ENCODE data around the gene SPINT2.
A peak's percentile ranks its signal among the peaks of the same experiment; 100 is the strongest.

SPINT2 gene

DNA sequence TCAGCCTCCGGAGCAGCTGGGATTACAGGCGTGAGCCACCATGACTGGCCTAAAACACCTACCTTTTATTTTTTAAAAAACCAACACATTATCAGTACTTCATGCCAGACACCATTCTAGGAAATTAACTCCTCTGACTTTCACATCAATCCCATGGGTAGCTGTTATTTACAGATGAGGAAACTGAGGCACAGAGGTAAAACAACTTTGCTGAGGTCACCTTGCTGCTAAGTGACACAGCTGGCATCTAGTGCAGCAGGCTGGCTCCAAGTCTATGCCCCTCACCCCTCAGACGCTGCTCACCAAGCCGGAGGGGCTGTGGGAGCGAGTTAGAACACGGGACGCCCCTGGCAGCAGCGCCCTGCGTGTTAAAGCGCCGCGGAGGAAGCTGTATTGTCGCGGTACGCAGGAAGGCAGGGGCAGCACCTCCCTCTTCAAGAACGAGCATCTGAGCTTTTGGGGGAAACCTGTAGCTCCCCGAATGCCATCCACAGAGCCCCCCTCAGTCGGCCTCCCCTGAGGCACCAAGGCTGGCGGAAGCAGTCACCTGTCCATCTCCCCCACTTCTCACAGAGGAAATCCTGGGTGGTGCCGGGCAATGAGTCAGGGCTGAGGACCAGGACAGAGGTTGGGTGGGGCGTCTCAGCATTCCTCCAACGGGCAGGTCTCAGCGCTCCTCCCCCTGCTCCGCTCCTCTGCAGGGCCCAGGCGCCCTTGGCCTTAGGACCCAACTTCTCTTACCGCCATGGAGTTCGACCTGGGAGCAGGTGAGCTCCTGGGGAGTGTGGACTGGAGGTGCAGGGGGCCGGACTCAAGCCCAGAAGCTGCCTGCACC, 39.4 kb downstream of the SPINT2 start, which contains the start of gene C19orf33:
Gene C19orf33, plus strand, starts transcription at position 735 of the 835 bp plus-strand sequence. Its CDS starts 11 bp downstream, at position 746.
- DNase-seq: no peak

DNA sequence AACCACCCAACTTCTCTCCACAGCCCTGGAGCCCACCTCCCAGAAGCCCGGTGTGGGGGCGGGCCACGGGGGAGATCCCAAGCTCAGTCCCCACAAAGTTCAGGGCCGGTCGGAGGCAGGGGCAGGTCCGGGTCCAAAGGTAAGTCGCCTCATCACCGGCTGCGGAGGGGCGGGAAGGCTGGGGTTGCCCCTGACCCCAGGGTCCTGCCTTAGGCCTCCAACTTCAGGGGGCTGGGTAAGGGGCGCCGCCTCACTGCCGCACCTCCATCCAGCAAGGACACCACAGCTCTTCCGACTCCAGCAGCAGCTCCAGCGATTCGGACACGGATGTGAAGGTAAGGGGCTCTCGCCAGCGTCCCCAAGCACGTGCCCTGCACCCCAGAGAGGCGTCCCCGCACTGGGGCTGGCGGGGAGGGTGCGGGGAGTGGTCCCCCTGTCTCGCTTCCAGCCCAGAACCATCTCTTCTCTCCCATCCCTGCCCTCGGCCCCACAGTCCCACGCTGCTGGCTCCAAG, 40.0 kb downstream of the SPINT2 start:
- DNase-seq: no peak

DNA sequence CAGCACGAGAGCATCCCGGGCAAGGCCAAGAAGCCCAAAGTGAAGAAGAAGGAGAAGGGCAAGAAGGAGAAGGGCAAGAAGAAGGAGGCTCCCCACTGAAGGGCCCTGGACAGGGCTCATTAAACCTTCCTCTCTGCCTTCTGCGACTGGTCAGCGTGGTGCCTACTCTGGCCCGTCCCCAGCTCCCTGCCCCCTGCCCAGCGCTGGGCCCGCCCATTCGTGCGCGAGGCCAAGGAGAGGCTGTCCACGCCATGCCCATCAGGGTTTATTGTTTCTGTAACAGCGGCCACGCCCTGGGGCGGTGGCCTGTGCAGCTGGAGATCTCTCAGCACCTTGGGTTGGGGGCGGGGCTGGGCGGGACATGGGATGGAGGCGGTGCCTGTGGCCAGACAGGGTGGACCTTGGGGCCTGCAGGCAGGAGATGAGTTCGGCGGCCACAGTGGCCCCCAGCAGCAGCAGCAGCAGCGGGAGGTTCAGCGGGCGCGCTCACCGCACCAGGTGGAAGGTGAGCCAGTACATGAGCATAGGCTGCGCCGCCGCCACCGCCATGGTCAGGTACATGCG, 40.6 kb downstream of the SPINT2 start:
- DNase-seq: no peak

DNA sequence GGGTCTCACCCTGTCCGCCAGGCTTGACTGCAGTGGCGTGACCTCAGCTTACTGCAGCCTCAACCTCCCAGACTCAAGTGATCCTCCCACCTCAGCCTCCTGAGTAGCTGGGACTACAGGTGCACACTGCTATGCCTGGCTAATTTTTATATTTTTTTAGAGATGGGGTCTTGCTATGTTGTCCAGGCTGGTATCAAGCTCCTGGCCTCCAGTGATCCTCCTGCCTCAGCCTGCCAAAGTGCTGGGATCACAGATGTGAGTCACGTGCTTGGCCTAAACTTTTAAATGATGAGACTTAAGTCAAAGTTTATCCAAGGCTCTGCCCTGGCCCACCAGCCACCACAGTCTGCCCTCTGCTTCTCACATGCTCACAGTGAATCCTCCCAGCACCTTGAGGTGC, 41.9 kb downstream of the SPINT2 start:
- no peak for DNase-seq

DNA sequence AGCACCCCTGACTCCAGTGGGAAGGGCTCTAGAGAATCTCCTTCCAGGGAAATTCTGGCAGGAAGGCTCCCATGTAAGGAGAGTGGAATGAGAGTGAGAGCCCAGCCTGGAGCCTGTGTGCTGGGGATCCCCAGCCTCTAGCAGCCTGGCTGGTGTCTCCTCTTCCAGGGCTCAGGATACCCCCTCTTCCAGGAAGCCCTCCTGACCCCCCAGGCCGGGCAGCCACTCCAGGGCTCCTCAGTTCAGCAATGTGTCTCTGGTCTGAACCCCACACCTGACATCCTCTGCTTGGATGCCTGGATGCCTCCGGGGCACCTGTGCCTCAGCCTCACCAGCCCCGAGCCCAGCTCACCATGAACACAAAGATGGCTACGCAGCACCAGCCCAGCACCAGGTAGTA, 42.7 kb downstream of the SPINT2 start:
- DNase-seq: no peak

DNA sequence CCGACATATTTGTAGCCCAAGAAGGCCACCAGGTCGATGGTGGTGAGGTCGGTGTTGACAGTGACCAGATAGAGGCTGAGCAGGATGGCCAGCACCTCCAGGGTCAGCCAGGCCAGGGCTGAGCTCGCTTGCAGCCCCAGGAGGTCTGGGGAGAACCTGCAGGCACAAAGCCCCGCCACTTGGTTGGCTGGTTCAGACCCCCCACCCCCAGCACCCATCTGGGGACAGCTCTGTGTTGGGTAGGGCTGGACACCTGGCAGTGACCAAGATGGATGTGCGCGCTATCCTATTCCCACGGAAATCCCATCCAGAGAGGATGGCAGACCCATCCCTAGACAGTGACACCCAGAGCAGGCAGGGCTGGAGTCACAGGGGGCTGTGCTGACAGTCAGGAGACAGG, 43.2 kb downstream of the SPINT2 start:
- DNase-seq: no peak

DNA sequence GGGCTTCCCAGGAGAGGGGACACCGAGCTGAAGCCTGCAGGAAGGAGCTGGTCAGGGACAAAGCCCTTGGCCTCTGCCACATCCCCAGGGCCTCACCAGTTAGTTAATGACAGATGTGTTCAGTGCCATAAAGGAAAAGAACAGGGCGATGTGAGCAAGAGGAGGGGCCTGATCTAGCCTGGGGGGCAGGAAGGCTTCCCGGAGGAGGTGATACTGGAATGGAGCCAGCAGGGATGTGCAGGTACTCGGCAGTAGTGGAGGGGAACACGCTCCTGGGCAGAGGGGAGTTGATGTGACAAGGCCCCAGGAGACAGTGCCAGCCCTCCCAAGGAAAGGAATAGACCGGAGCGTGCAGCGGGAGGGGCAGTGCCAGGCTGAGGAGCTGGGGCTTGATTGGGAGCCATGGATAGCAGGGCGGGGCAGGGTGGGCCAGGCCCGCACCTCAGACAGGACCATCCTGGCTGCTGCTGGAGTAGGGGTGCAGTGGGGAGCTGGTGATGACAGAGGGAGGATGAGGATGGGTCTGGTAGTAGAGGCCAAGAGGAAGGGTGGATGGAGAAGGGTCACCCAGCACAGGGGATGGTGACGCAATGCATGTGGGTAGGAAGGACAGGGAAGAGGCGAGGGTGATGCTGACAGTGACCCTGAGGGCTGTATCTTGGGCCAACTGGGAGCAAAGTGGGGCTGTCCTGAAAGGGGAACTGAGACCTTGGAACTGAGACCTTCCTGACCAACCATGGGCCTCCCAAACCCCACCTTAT, 43.8 kb downstream of the SPINT2 start:
- DNase-seq: no peak

DNA sequence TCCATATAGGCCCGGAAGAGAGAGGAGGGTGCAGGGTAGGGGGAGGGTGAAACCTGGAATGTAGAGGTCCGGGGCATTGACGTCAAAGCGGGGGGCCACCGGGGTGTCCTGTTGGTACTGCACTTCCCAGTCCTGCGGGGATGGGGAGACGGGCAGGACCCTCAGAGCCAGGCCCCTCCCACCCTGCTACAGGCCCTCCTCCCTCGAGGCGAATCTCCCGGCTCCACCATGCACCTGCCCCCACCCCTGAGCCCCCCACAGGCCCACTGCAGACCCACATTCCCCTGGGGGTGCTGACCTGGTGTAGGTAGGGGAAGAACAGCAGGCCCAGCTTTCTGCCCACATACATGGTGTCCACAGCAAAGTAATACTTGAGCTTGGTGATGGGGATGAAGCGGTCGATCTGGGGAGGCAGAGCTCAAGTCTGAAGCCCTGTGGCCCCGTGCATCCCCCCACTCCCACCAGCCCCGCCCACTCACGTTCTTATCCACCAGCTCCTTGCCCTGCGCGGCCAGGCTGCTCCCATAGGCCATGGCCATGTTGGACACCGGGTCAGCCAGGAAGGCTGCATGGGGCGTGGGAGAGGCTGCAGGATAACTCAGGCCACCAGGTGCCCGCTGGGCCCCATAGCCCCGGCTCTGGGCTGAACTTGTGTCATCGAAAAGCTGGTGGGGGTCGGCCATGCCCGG, 44.7 kb downstream of the SPINT2 start:
- no peak for DNase-seq

DNA sequence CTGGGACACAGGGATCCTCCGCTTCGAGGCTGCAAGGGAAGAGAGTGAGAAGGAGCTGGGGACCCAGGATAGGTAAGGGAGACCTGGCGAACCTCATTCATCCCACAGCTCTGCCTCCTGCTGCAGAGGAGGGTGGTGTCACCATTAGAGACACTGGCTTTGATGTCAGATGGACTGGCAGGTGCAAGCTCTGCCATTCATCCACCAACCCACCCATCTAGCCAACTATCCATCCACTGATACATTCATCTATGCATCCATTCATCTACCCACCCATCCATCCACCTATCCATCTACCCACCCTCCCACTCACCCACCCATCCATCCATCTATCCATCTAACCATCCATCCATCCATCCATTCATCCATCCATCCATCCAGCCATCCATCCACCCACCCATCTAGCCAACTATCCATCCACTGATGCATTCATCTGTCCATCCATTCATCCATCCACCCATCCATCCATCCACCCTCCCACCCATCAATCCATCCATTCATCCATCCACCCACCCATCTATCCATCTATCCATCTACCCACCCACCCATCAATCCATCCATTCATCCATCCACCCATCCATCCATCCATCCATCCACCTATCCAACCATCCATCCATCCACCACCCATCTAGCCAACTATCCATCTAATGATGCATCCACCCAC, 45.4 kb downstream of the SPINT2 start:
- no peak for DNase-seq

DNA sequence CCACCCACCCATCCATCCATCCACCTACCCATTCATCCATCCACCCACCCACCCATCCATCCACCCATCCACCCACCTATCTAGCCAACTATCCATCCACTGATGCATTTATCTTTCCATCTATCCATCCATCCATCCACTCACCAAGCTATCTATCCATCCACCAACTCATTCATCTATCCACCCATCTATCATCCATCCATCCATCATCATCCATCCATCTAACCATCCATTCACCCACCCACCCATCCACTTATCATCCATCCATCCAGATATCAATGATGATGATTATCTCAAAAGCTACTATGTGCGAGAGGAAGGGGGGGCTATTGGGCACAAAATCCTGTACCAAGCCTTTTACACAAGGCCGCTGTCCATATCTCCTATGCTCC, 45.9 kb downstream of the SPINT2 start:
- DNase-seq: no peak

DNA sequence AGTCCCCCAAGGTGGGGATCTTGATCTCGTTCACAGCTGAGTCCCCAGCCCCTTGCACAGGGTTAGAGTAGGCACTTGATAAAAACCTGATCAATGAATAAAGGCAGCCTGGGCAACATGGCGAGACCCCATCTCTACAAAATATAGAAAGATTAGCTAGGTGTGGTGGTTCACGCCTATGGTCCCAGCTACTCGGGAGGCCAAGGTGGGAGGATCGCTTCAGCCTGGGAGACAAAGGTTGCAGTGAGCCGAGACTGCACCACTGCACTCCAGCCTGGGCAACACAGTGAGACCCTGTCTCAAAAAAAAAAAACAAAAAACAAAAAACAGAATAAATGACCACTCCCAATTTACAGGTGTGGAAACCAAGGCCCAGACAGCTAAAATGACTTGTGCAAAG, 46.6 kb downstream of the SPINT2 start:
- DNase-seq: no peak

DNA sequence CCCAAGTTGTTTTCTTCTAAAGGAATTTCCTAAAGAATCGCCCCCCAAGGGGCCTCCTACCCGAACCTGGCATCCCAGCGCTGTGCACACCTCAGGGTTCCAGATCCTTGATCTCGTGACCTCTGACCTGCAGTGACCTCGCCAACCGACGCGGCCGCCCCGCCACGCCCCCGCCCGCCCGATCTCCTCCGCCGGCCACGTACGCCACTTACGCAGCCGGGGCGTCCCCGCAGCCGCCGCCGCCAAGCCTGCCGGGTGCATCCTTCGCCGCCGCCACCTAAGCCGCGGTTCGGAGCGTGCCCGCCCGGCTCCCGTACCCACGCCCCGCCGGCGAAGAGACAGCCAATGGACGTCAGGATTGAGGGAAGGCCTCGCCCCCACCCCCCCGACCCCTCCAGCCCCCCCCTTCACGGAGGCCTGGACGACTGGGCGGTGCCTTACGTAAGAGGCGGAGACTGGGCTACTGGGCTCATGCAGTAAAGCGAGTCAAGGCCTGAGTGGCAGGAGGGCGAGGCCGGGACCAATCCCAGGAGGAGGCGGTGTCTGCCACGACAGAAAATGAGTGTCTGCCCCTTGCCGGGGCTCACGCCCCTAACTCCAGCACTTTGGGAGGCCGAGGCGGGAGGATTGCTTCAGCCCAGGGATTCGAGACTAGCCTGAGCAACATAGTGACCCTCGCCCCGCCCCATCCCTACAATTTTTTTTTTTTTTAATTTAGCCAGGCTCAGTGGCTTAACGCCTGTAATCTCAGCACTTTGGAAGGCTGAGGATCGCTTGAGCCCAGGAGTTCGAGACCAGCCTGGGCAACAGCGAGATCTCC, 51.5 kb downstream of the SPINT2 start, which contains the start of gene YIF1B:
Gene YIF1B, minus strand, starts transcription at position 291 of the 820 bp plus-strand sequence. Its CDS starts 30 bp downstream, at position 261.
- peak; percentile 98 for DNase-seq

DNA sequence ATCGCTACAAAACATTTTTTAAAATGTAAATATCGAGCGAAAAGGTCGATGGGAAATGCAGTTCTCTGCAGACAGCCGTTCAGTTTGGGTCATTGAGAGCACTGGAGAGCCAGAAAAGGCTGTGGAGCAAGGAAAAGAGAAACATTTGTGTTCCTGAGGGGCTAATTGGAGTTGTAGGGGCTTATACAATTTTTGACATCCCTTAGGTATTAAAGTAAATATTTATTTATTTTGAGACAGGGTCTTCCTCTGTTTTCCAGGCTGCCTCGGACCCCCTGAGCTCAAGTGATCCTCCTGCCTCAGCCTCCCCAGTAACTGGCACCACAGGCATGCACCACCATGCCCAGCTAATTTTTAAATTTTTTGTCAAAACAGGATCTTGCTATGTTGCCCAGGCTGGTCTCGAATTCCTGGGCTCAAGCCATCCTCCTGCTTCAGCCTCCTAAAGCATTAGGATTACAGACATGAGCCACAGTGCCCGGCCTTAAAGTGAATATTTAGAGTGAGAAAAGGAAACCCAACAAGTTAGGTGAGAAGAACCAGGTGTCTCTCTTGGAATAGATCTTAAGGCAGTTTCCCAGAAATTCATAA, 52.2 kb downstream of the SPINT2 start:
- no peak for DNase-seq

DNA sequence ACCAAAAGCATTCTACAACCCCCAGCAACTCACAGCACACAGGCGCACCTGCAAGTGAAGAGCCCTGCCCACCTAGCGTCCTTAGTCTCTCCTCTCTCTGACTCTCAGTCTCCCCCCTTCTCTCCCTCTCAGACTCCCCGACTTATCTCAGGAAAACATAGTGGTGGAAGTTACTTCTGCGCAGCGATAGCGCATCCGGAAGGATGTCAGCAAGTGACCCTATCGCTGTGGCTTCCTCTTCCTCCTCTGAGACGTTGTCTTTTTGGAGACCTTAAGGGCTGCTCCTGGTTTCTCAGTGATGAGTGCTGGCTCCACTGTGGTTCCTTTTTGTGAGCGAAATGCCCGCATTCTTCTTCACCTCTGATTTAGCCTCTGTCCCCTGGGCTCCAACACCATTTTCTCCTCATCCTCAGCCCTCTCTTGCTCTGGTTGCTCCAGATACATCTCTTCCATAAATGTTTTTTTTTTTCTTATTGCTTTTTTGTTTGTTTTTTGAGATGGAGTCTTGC, 52.8 kb downstream of the SPINT2 start:
- DNase-seq: no peak

DNA sequence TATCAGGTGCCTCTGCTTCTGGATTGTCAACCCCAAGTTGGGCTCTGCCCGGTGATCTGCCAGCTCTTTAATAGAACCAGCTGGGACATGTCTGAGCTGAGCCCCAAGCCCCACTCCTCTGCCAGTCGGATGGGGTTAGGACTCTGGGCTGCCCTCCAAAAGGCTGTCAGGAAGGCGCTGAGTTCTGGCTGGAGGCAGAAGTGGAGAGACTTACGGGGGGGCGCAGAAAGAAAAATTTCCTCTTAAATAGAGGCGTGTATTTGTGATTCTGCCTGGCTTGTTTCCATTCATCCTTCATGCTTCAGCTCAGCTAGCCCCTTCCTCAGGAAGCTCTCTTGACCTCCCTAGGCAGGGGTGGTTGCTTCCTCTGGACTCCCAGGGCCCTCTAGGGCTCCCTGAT, 54.3 kb downstream of the SPINT2 start:
- DNase-seq: no peak

DNA sequence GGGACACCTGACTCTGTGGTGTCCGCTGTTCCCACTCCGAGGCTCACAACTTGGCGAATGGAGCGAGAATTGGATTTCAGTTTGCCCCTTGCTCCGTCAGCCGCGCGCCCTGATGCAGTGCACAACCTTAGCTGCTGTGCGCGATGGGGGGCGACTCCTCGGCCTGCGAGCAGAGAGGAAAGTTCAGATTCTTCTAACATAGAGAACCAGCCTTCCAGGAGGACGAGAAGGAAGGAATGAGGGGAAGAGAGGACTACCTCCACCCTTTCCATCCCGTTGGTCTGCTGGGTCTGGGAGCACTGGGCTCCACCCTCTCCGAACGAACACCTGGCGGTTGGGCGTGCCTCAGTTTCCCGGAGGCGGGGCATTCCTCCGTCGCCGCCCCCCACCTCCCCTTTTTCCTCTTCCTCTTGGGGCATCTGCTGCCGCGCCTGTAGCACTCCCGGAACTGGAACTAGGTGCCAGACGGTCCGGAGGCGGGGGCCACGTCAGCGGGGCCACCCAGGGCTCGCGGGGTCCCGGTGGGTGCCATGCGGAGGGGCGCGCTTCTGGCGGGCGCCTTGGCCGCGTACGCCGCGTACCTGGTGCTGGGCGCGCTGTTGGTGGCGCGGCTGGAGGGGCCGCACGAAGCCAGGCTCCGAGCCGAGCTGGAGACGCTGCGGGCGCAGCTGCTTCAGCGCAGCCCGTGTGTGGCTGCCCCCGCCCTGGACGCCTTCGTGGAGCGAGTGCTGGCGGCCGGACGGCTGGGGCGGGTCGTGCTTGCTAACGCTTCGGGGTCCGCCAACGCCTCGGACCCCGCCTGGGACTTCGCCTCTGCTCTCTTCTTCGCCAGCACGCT, 55.3 kb downstream of the SPINT2 start, which contains the start of gene KCNK6:
Gene KCNK6, plus strand, starts transcription at position 425 of the 838 bp plus-strand sequence. Its CDS starts 106 bp downstream, at position 531.
- DNase-seq: peak; percentile 58

DNA sequence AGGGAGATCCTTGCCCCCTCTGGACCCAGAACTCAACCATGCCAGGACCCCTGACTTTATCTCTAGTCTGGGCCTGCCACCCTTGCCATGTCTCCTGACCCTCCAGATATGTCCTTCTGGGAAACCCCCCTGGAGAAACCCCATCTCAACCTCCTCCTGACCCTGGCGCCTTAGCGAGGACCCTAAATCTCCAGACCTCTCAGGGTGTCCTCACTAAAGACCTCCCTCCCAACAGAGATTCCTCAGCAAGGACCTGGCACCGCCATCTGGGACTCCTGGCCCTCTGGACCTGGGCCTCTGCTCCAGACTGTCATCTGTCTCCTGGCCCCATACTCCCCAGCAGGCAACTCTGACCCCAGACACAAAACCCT, 56.6 kb downstream of the SPINT2 start:
- no peak for DNase-seq

DNA sequence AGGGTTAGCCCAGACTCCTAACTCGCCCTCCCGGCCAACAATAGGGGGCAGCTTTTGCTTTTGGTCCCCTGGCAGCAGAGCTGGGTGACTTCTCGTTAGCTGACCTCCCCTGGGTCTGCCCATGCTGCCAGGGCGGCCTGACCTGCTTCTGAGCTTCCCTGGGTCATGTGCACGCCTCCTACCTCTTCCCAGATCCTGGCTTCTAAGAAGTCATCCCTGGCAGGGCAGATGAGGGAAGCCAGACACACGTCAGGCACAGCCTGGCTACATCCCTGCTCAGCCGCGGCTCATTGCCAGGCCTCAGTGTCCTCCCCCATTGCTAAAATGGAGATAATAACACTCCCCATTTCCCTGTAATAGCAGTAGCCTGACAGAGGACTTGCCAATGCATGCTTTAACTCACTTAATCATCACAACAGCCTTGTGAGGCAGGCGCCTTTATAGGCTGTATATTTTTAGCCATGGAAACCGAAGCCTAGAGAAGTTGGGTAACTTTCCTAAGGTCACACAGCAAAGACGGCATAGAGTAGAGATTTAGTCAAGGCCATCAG, 57.3 kb downstream of the SPINT2 start:
- no peak for DNase-seq

DNA sequence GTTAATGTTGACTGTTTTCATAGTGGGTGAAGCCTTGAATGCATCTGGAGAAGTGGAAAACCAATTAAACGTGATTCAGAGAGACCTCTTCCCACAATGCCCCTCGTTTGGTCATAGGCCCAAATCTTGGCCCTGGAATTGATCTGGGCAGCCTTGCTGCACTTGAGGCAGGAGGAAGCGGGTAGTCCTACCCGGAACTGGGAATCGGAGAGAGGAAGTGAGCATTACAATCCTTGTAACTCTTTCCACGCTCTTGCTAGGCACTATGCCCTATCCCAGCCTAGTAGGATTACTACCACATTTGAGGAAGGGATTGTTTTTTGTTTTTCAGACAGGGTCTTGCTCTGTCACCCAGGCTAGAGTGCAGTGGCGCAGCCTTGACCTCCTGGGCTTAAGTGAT, 58.9 kb downstream of the SPINT2 start:
- DNase-seq: no peak

Measured in stimulated activated naive CD4-positive, alpha-beta T cell treated with Interleukin-2 at 50 U/mL for 16 hours (primary cell).